IMR-90 (cell line): ENCODE measurements around the gene CDT1. TPM values are rescaled to one million over a fixed set of nuclear protein-coding genes. Genes with fewer than 3 reads are reported as not detected.

Source experiments
- ATAC-seq: fragments of 200-7000 bp; cut with Tn5 transposase; 2 replicates; pipeline ENCODE4 v1.9.1; 2020; ENCODE audit warnings: low read depth, mild to moderate bottlenecking, moderate library complexity
- BruUV-seq: library from RNA; stranded (reverse); fragments of 400-500 nt; replicated peaks from 2 replicates; lab custom pipeline; 2021; lab: Mats Ljungman, UMichigan
- CTCF ChIA-PET: fragments of 300-600 bp; formaldehyde crosslinking; extraction: SDS; loops from one replicate; lab custom pipeline; 2021; ENCODE audit warnings: antibody characterized with exemption; lab: Yijun Ruan, JAX
- POLR2A ChIA-PET: fragments of 300-600 bp; sonication (Branson Sonifier 250); formaldehyde crosslinking; loops from one replicate; lab custom pipeline; 2022; ENCODE audit warnings: antibody characterized with exemption; ENCODE audit not compliant: unreplicated experiment; lab: Charles Lee
- DNase-seq: peaks from one replicate; pipeline ENCODE4 v3.0.0; 2013
- H2AFZ ChIP-seq: replicated peaks from 2 replicates; pipeline ENCODE3; 2013; ENCODE audit warnings: low read length, mild to moderate bottlenecking; ENCODE audit not compliant: poor library complexity
- H2AK5ac ChIP-seq: 2 replicates; pipeline ENCODE4 v1.6.1; 2013; ENCODE audit warnings: low read depth, low read length, inconsistent platforms
- H2AK9ac ChIP-seq: replicated peaks from 2 replicates; pipeline ENCODE3; 2013; ENCODE audit warnings: mild to moderate bottlenecking, low read depth, low read length, moderate library complexity; ENCODE audit not compliant: poor library complexity
- H2BK120ac ChIP-seq: 2 replicates; pipeline ENCODE4 v1.6.1; 2013; ENCODE audit warnings: low read depth, low read length, inconsistent platforms
- H2BK15ac ChIP-seq: 3 replicates; pipeline ENCODE4 v1.6.1; 2013; ENCODE audit warnings: low read depth, low read length, inconsistent platforms
- H2BK20ac ChIP-seq: 2 replicates; pipeline ENCODE4 v1.6.1; 2013; ENCODE audit warnings: low read depth, mild to moderate bottlenecking, inconsistent platforms, low read length, moderate library complexity
- H2BK5ac ChIP-seq: 2 replicates; pipeline ENCODE4 v1.6.1; 2013; ENCODE audit warnings: mild to moderate bottlenecking, low read depth, low read length, inconsistent platforms; ENCODE audit not compliant: poor library complexity, severe bottlenecking
- H3K14ac ChIP-seq: replicated peaks from 2 replicates; pipeline ENCODE4 v1.6.1; 2013; ENCODE audit warnings: low read depth, low read length, inconsistent platforms
- H3K18ac ChIP-seq: 2 replicates; pipeline ENCODE4 v1.6.1; 2013; ENCODE audit warnings: low read depth, low read length, control low read depth
- H3K23ac ChIP-seq: 2 replicates; pipeline ENCODE4 v1.6.1; 2013; ENCODE audit warnings: low read depth, low read length, inconsistent platforms
- H3K27ac ChIP-seq: 2 replicates; pipeline ENCODE4 v1.5.1; 2013; ENCODE audit warnings: mild to moderate bottlenecking, control low read depth, low read length; ENCODE audit not compliant: insufficient read depth
- H3K27me3 ChIP-seq: 2 replicates; pipeline ENCODE4 v1.6.1; 2013; ENCODE audit warnings: low read length; ENCODE audit not compliant: control insufficient read depth, insufficient read depth
- H3K36me3 ChIP-seq: 2 replicates; pipeline ENCODE4 v1.6.1; 2013; ENCODE audit warnings: low read length, mixed read lengths; ENCODE audit not compliant: control insufficient read depth, insufficient read depth
- H3K4ac ChIP-seq: 2 replicates; pipeline ENCODE4 v1.6.1; 2013; ENCODE audit warnings: low read depth, low read length, inconsistent platforms
- H3K4me1 ChIP-seq: 2 replicates; pipeline ENCODE4 v1.6.1; 2013; ENCODE audit warnings: low read length, mixed read lengths; ENCODE audit not compliant: control insufficient read depth, insufficient read depth
- H3K4me2 ChIP-seq: 2 replicates; pipeline ENCODE4 v1.6.1; 2013; ENCODE audit warnings: low read depth, mild to moderate bottlenecking, control low read depth, low read length, moderate library complexity
- H3K4me3 ChIP-seq: 2 replicates; pipeline ENCODE4 v1.5.1; 2013; ENCODE audit warnings: low read depth, mild to moderate bottlenecking, control low read depth, low read length, moderate library complexity; ENCODE audit not compliant: insufficient read depth
- H3K56ac ChIP-seq: 2 replicates; pipeline ENCODE4 v1.6.1; 2013; ENCODE audit warnings: low read length, inconsistent platforms; ENCODE audit not compliant: insufficient read depth; ENCODE audit errors: extremely low read depth
- H3K79me1 ChIP-seq, 2 experiments: 2 replicates each; pipeline ENCODE4 v1.6.1; 2013; ENCODE audit warnings: low read length in 2 of 2, inconsistent platforms in 1 of 2, low read depth in 1 of 2
- H3K9ac ChIP-seq: 2 replicates; pipeline ENCODE4 v1.6.1; 2013; ENCODE audit warnings: low read depth, low read length, control low read depth
- H3K9me1 ChIP-seq: 2 replicates; pipeline ENCODE4 v1.6.1; 2013; ENCODE audit warnings: low read length, inconsistent platforms; ENCODE audit not compliant: insufficient read depth
- H3K9me3 ChIP-seq: 2 replicates; pipeline ENCODE4 v1.6.1; 2013; ENCODE audit warnings: low read length; ENCODE audit not compliant: control insufficient read depth, insufficient read depth
- H4K20me1 ChIP-seq: 2 replicates; pipeline ENCODE4 v1.6.1; 2013; ENCODE audit warnings: low read length, inconsistent platforms; ENCODE audit not compliant: insufficient read depth
- H4K5ac ChIP-seq: 2 replicates; pipeline ENCODE4 v1.6.1; 2013; ENCODE audit warnings: mild to moderate bottlenecking, low read depth, low read length, control low read depth
- H4K8ac ChIP-seq, 2 experiments: 2 replicates each; pipeline ENCODE4 v1.6.1; 2013; ENCODE audit warnings: low read depth in 2 of 2, low read length in 2 of 2, control low read depth in 1 of 2, inconsistent platforms in 1 of 2
- H4K91ac ChIP-seq: 2 replicates; pipeline ENCODE4 v1.6.1; 2013; ENCODE audit warnings: low read depth, low read length, inconsistent platforms; ENCODE audit not compliant: insufficient read depth
- BHLHE40 ChIP-seq: fragments of 150-350 bp; IDR thresholded peaks from 2 replicates; pipeline ENCODE4 v1.6.1; 2016; ENCODE audit warnings: mild to moderate bottlenecking, low read depth, low read length
- CHD1 ChIP-seq: IDR thresholded peaks from 2 replicates; pipeline ENCODE4 v1.6.1; 2012; ENCODE audit warnings: low read depth, low read length, improper control_type of control experiment
- MXI1 ChIP-seq: IDR thresholded peaks from 2 replicates; pipeline ENCODE4 v1.6.1; 2012; ENCODE audit warnings: low read depth, mild to moderate bottlenecking, low read length, moderate library complexity, borderline replicate concordance
- NFE2L2 ChIP-seq: fragments of 150-350 bp; IDR thresholded peaks from 2 replicates; pipeline ENCODE4 v1.6.1; 2016; ENCODE audit warnings: low read depth, mild to moderate bottlenecking, low read length
- WGBS, 2 experiments: methylation state at CpG; one replicate each; pipeline versions ENCODE4 v1.1.5 to v1.1.7; 2013; ENCODE audit warnings: missing lambda C conversion rate in 2 of 2; ENCODE audit not compliant: insufficient read length in 1 of 2; ENCODE audit errors: extremely low coverage in 2 of 2; 5-methylcytosine and 5-hydroxymethylcytosine counted together
- dilution Hi-C: fragments of 300-500 bp; cut with HindIII; formaldehyde crosslinking; loops from one replicate; pipeline ENCODE4 v1.14.3; 2018; ENCODE audit warnings: low sequenced_read_pairs; ENCODE audit not compliant: unreplicated experiment
- in situ Hi-C: fragments of 300-500 bp; cut with MboI; formaldehyde crosslinking; loops from 3 replicates; pipeline ENCODE4 v1.14.3; 2019; ENCODE audit warnings: low sequenced_read_pairs, inconsistent platforms, mixed read lengths
- intact Hi-C: fragments of 100-400 bp; cut with micrococcal nuclease; formaldehyde crosslinking; loops from 2 replicates; pipeline ENCODE4 v1.10.0; 2022
- polyA plus RNA-seq, 3 experiments: library from polyadenylated mRNA; depleted of rRNA; stranded (reverse); fragments of >200 nt; gene quantifications; 2 replicates each; pipeline ENCODE4 v1.2.3, GENCODE V29; 2012; ENCODE audit warnings: low replicate concordance in 1 of 3
- total RNA-seq: library from RNA; depleted of rRNA; stranded (reverse); fragments of >200 nt; gene quantifications from 2 replicates; pipeline ENCODE4 v1.2.3, GENCODE V29; 2012
- TF ChIP-seq, protein P1 (sequence below): fragments of 150-350 bp; IDR thresholded peaks from 2 replicates; pipeline ENCODE4 v1.6.1; 2017; ENCODE audit warnings: mild to moderate bottlenecking, antibody characterized with exemption, low read length, low read depth

Gene CDT1
- total and polyA plus RNA-seq, 2 of the 4 experiments (the other 2 are of a cell fraction): 3.2 to 11.8 TPM

DNA sequence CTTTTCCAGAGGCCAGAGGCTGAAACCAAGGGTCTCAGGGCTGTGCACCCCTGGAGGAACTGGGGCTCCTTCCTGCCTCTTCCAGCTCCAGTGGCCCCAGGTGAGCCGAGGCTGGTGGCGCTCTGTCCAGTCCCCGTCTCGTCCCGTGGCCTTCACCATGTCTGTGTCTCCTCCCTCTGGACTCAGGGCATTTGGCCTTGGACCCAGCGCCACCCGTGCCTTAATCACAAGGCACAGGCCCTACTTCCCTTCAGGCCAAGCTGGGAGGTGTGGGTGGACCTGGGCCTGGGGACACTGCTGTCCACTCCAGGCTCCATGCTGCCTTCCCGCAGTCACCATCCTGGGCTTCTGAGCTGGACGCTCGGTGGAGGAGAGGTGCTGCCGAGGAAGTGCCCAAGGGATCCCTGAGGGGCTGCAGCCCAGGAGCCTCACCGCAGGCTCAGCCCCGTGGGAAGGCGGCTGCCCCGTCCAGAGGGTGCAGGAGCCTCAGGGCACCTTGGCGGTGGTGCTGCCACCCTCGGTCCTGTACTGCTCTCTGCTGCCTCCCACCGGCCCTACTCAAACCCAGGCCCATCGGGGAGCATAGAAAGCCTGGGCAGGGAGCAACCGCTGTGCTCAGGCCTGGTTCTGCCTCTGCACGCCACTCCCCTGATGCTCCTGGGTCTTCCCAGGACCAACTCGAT is 17.7 kb downstream of the CDT1 start:
- ATAC-seq (no peak), DNase-seq (no peak)
- Histone ChIP-seq H4K5ac (no peak overlapping the region), H4K20me1 (no peaks in the 10 kb centered on the region), H3K9ac (no peak overlapping the region), H2BK120ac (no peak overlapping the region), H2BK15ac (no peak overlapping the region), H3K4ac (no peak overlapping the region), H3K4me2 (no peak overlapping the region), H2BK20ac (no peak overlapping the region), H3K79me1 (no peaks in the 10 kb centered on the region), H3K27ac (no peak overlapping the region), H3K9me3 (no peaks in the 10 kb centered on the region), H3K14ac (no peak overlapping the region), H3K56ac (no peak overlapping the region), H3K9me1 (peaks cover 5% of the 10 kb centered on the region), H3K4me1 (peaks cover 12% of the 10 kb centered on the region), H3K27me3 (no peaks in the 10 kb centered on the region), H4K91ac (no peak overlapping the region), H2AK5ac (no peak overlapping the region), H4K8ac (no peak overlapping the region), H2AK9ac (no peak overlapping the region), H3K4me3 (no peak overlapping the region), H3K36me3 (peaks cover 19% of the 10 kb centered on the region), H2BK5ac (no peak overlapping the region), H2AFZ (no peak overlapping the region), H3K18ac (no peak overlapping the region), H3K23ac (no peak overlapping the region)
- TF ChIP-seq MXI1 (no peak), CHD1 (no peak), NFE2L2 (no peak), BHLHE40 (no peak)
- TF ChIP-seq, protein P1, sequence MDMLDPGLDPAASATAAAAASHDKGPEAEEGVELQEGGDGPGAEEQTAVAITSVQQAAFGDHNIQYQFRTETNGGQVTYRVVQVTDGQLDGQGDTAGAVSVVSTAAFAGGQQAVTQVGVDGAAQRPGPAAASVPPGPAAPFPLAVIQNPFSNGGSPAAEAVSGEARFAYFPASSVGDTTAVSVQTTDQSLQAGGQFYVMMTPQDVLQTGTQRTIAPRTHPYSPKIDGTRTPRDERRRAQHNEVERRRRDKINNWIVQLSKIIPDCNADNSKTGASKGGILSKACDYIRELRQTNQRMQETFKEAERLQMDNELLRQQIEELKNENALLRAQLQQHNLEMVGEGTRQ: no peak
- dilution Hi-C loops: no loop called here
- in situ Hi-C loops: no loop called here
- ChIA-PET POLR2A (no interaction called here), CTCF (no interaction called here)
- WGBS, 2 experiments: 87% methylated on average over 13 of the region's 22 CpGs; no CpG with 5 or more reads in 1 of the 2 experiments
- BruUV-seq: no TSS peak
- intact Hi-C loops: no loop called here
